K562 (cell line): ENCODE data around the gene MEA1. TPM values are rescaled to one million over a fixed set of nuclear protein-coding genes. Genes with fewer than 3 reads are reported as not detected.

Experiments
- C11orf30 ChIP-seq: fragments of 450-650 bp; IDR thresholded peaks from 2 replicates; pipeline ENCODE4 v1.6.1; 2016; ENCODE audit warnings: low read depth, mild to moderate bottlenecking
- CCNT2 ChIP-seq: IDR thresholded peaks from 2 replicates; pipeline ENCODE4 v1.6.1; 2011; ENCODE audit warnings: borderline replicate concordance, low read depth, mild to moderate bottlenecking, moderate library complexity, mixed read lengths, low read length; ENCODE audit not compliant: insufficient read length; ENCODE audit errors: extremely low read depth
- E2F3 ChIP-seq: fragments of 250-450 bp; sonication (Bioruptor Pico); IDR thresholded peaks from 2 replicates; pipeline ENCODE4 v1.4.0; 2020; ENCODE audit warnings: mild to moderate bottlenecking
- FOXJ3 ChIP-seq: sonication (generic); formaldehyde crosslinking; IDR thresholded peaks from 2 replicates; pipeline ENCODE4 v1.4.0; 2020; ENCODE audit warnings: mild to moderate bottlenecking, missing genetic modification reagents
- HES1 ChIP-seq: fragments of 450-650 bp; IDR thresholded peaks from 2 replicates; pipeline ENCODE4 v1.6.1; 2016; ENCODE audit warnings: low read depth, mild to moderate bottlenecking, moderate library complexity
- HMG20B ChIP-seq: fragments of 250-450 bp; sonication (Bioruptor Pico); IDR thresholded peaks from 2 replicates; pipeline ENCODE4 v1.5.0; 2021; ENCODE audit warnings: mild to moderate bottlenecking
- HNRNPL ChIP-seq: fragments of 200-400 bp; formaldehyde crosslinking; IDR thresholded peaks from 2 replicates; pipeline ENCODE4 v1.6.1; 2017; ENCODE audit warnings: low read depth, mild to moderate bottlenecking, low read length
- HOXB6 ChIP-seq: fragments of 250-450 bp; sonication (Bioruptor Pico); IDR thresholded peaks from 2 replicates; pipeline ENCODE4 v1.5.1; 2022; ENCODE audit warnings: mild to moderate bottlenecking, borderline replicate concordance
- NKRF ChIP-seq: fragments of 450-650 bp; IDR thresholded peaks from 2 replicates; pipeline ENCODE4 v1.6.1; 2016; ENCODE audit warnings: borderline replicate concordance
- SETDB1 ChIP-seq: IDR thresholded peaks from one replicate; pipeline ENCODE4 v1.6.1; 2012; ENCODE audit warnings: low read length, control low read depth, inconsistent platforms
- TBP ChIP-seq: optimal IDR thresholded peaks from 2 replicates; pipeline ENCODE3; 2011; ENCODE audit warnings: low read depth, low read length, improper control_type of control experiment
- ZC3H8 ChIP-seq: fragments of 450-650 bp; IDR thresholded peaks from 2 replicates; pipeline ENCODE4 v1.6.1; 2017
- ZNF165 ChIP-seq: fragments of 250-450 bp; sonication (Bioruptor Pico); IDR thresholded peaks from 2 replicates; pipeline ENCODE4 v1.4.0; 2020; ENCODE audit warnings: borderline replicate concordance
- ZNF174 ChIP-seq: fragments of 250-450 bp; sonication (Bioruptor Pico); IDR thresholded peaks from 2 replicates; pipeline ENCODE4 v1.4.0; 2020; ENCODE audit warnings: mild to moderate bottlenecking
- ZNF184 ChIP-seq: sonication (generic); formaldehyde crosslinking; IDR thresholded peaks from 2 replicates; pipeline ENCODE4 v1.5.0; 2020; ENCODE audit warnings: missing genetic modification reagents
- ZNF253 ChIP-seq: fragments of 250-450 bp; sonication (Bioruptor Pico); conservative IDR thresholded peaks from 2 replicates; pipeline ENCODE4 v1.6.1; 2021; ENCODE audit warnings: mild to moderate bottlenecking
- ZNF592 ChIP-seq: fragments of 450-650 bp; IDR thresholded peaks from 2 replicates; pipeline ENCODE4 v1.6.1; 2017; ENCODE audit warnings: antibody characterized with exemption, mild to moderate bottlenecking
- polyA plus RNA-seq, 8 experiments: library from polyadenylated mRNA; depleted of rRNA in 4 of 8; stranded (reverse) in 5 of 8; unstranded in 3 of 8; fragments of >200 nt; fragmentation: Nextera tagmentation in 2 of 8; fragmentation: Illumina TruSeq in 1 of 8; extraction: Ambion mirVana in 2 of 8; extraction: Trizol in 1 of 8; gene quantifications; 2 replicates each; pipeline versions ENCODE4 v1.2.1 to v1.2.3, GENCODE V29; 2011 to 2014; ENCODE audit warnings: inconsistent platforms in 1 of 8, missing spikeins in 1 of 8
- total RNA-seq, 7 experiments: library from RNA; depleted of rRNA in 6 of 7; stranded (reverse); fragments of >200 nt in 6 of 7; fragmentation: Illumina TruSeq in 2 of 7; extraction: Trizol in 2 of 7; gene quantifications; 2 replicates each; pipeline versions ENCODE4 v1.2.1 to v1.2.3, GENCODE V29; 2011 to 2021; ENCODE audit warnings: low replicate concordance in 1 of 7
- TF ChIP-seq, protein P1 (sequence below): fragments of 250-450 bp; sonication (Bioruptor Pico); IDR thresholded peaks from 2 replicates; pipeline ENCODE4 v1.5.0; 2020; ENCODE audit warnings: mild to moderate bottlenecking
- TF ChIP-seq, protein P2 (sequence below): fragments of 450-650 bp; IDR thresholded peaks from 2 replicates; pipeline ENCODE4 v1.6.1; 2016

The MEA1 gene
- total and polyA plus RNA-seq, 9 of the 15 experiments (the other 6 are each of a cell fraction or from before 2014, with no cell fraction given), result 86.8 to 210 (median 152) TPM

DNA sequence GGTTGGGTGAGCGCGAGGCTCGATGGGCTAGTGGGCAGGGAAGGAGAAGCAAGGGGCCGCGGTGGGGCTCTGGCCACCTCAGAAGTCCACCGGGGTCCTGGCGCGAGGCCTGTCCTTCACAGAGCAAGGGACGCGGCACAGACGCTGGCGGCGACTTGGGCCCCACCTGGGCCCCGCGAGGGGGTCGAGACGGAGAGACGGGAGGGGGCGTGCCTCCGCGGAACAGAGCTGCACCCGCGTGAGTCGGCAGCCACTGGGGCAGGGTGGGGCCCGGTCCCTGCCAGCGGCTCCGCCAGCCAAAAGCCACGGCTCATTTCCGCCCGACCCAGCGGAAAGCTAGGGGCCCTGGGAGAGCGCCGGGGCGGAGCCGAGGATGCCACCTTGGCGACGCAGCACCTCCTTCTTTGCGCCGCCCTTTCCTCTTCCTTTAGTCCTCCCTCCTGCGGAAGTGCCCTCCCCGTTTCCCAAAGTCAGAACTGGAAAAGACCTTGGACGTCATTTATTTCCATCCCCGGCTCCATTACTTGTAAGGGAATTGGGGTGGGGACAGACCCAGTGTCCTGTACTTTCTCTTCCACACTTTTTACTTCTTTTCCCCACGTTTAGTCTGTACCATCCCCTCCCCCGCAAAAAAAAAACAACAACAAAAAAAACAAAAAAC, 39.9 kb upstream of the MEA1 start, which contains the start of gene CUL7 (continued):
- peak; percentile 47 for TF ChIP-seq ZNF592
- peak; percentile 82; the same call in 1 of the 2 replicates for TF ChIP-seq HMG20B
- no peak for TF ChIP-seq ZNF184 (CRISPR knock-in tag)
- TF ChIP-seq ZNF174 (CRISPR knock-in tag), result peak; percentile 81; the same call in 1 of the 2 replicates
- peak; percentile 69 for TF ChIP-seq TBP
- TF ChIP-seq SETDB1, result no peak
- TF ChIP-seq HOXB6 (CRISPR knock-in tag), result no peak
- TF ChIP-seq C11orf30, result peak; percentile 70; the same call in 1 of the 2 replicates
- TF ChIP-seq, protein P1, sequence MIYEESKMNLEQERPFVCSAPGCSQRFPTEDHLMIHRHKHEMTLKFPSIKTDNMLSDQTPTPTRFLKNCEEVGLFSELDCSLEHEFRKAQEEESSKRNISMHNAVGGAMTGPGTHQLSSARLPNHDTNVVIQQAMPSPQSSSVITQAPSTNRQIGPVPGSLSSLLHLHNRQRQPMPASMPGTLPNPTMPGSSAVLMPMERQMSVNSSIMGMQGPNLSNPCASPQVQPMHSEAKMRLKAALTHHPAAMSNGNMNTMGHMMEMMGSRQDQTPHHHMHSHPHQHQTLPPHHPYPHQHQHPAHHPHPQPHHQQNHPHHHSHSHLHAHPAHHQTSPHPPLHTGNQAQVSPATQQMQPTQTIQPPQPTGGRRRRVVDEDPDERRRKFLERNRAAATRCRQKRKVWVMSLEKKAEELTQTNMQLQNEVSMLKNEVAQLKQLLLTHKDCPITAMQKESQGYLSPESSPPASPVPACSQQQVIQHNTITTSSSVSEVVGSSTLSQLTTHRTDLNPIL (CRISPR knock-in tag), result peak; percentile 81; the same call in 1 of the 2 replicates
- TF ChIP-seq HES1, result 0 out of 2 replicates have a peak, but pooled peaks have one; percentile 31
- TF ChIP-seq ZNF253 (CRISPR knock-in tag), result peak; percentile 51; the same call in 1 of the 2 replicates
- TF ChIP-seq ZC3H8, result 0 out of 2 replicates have a peak, but pooled peaks have one; percentile 54
- 0 out of 2 replicates have a peak, but pooled peaks have one; percentile 27 for TF ChIP-seq E2F3 (CRISPR knock-in tag)
- TF ChIP-seq ZNF165 (CRISPR knock-in tag), result no peak; the same call in 1 of the 2 replicates
- TF ChIP-seq CCNT2, result peak; percentile 99
- no peak for TF ChIP-seq FOXJ3
- TF ChIP-seq, protein P2, sequence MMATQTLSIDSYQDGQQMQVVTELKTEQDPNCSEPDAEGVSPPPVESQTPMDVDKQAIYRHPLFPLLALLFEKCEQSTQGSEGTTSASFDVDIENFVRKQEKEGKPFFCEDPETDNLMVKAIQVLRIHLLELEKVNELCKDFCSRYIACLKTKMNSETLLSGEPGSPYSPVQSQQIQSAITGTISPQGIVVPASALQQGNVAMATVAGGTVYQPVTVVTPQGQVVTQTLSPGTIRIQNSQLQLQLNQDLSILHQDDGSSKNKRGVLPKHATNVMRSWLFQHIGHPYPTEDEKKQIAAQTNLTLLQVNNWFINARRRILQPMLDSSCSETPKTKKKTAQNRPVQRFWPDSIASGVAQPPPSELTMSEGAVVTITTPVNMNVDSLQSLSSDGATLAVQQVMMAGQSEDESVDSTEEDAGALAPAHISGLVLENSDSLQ, result peak; percentile 38; the same call in 1 of the 2 replicates
- TF ChIP-seq NKRF, result peak; percentile 78
- peak; percentile 100 for TF ChIP-seq HNRNPL
